K562 (cell line): ENCODE data around the gene CMTR1. TPM values are rescaled to one million over a fixed set of nuclear protein-coding genes. Genes with fewer than 3 reads are reported as not detected.

Experiments
- ATF4 ChIP-seq: fragments of 450-650 bp; formaldehyde crosslinking; IDR thresholded peaks from 2 replicates; pipeline ENCODE4 v1.4.0; 2022; ENCODE audit warnings: mild to moderate bottlenecking, moderate library complexity
- RREB1 ChIP-seq: fragments of 250-450 bp; sonication (Bioruptor Pico); IDR thresholded peaks from 2 replicates; pipeline ENCODE4 v1.4.0; 2020
- TFAM ChIP-seq: fragments of 250-450 bp; sonication (Bioruptor Pico); conservative IDR thresholded peaks from 2 replicates; pipeline ENCODE4 v1.5.0; 2021; ENCODE audit warnings: mild to moderate bottlenecking, moderate library complexity
- polyA plus RNA-seq, 8 experiments: library from polyadenylated mRNA; depleted of rRNA in 4 of 8; stranded (reverse) in 5 of 8; unstranded in 3 of 8; fragments of >200 nt; fragmentation: Nextera tagmentation in 2 of 8; fragmentation: Illumina TruSeq in 1 of 8; extraction: Ambion mirVana in 2 of 8; extraction: Trizol in 1 of 8; gene quantifications; 2 replicates each; pipeline versions ENCODE4 v1.2.1 to v1.2.3, GENCODE V29; 2011 to 2014; ENCODE audit warnings: inconsistent platforms in 1 of 8, missing spikeins in 1 of 8
- total RNA-seq, 7 experiments: library from RNA; depleted of rRNA in 6 of 7; stranded (reverse); fragments of >200 nt in 6 of 7; fragmentation: Illumina TruSeq in 2 of 7; extraction: Trizol in 2 of 7; gene quantifications; 2 replicates each; pipeline versions ENCODE4 v1.2.1 to v1.2.3, GENCODE V29; 2011 to 2021; ENCODE audit warnings: low replicate concordance in 1 of 7
- TF ChIP-seq, protein P1 (sequence below): fragments of 250-450 bp; sonication (Bioruptor Pico); IDR thresholded peaks from 2 replicates; pipeline ENCODE4 v1.5.0; 2021

Gene CMTR1
- total and polyA plus RNA-seq, 9 of the 15 experiments (the other 6 are each of a cell fraction or from before 2014, with no cell fraction given) = 2.9 to 63.5 (median 49.5) TPM

- TF ChIP-seq TFAM (CRISPR knock-in tag) (no peak), RREB1 (no peak), ATF4 (no peak)
- TF ChIP-seq, protein P1, sequence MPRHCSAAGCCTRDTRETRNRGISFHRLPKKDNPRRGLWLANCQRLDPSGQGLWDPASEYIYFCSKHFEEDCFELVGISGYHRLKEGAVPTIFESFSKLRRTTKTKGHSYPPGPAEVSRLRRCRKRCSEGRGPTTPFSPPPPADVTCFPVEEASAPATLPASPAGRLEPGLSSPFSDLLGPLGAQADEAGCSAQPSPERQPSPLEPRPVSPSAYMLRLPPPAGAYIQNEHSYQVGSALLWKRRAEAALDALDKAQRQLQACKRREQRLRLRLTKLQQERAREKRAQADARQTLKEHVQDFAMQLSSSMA (CRISPR knock-in tag) = no peak
These were observed 69.8 kb downstream of the CMTR1 start (continued) for GRCh38 chr6:37502703-37503291.
